A204.1 (cell line): ENCODE results near the gene CCDC30.

Source experiments
- FAIRE-seq: peaks from 2 replicates; lab custom pipeline; 2012; peaks lifted over from hg19 to GRCh38; lab: Jason Lieb, UNC

The CCDC30 gene

DNA sequence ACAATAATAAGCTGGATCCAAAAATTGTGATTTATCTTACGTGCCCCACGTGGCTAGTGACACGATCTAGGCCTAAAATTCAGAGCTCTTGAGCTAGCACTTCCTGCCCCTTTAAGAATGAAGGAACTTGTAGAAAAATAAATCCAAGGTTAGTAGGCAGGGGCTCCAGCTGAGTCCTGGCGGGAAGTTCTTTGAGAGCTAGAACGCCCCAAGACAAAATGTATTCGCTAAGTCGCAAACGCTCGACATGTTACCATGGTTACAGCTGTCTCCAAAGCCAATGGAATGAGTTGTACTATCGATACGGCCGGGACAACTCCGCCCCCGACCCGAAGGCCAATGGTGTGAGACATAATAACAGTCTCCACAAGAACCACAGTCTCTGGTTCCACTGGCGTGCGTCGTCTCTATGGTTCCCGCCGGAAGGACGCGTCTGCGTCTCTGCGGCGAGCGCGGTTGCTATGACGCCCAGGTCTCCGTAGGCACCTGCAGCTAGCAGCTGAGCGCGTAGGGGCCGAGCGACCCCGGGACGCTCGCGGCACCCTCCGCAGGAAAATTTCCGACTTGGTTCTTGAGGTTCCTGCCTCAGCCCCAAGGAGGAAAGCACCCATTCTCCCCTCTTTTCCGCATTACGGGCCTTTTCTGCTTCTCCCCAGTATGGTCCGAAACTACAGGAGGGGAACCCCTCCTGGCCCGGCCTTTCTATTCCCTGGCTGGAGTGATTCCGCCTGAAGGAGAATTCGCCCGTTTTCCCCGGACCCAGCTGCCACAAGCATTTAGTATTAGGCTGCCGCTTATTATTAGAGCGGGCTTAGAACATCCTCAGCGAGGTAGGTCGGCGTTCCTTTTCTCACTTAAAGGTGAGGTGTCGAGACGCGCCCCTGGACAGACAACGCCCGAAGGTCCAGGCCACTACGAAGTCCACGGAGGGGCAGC, at the start of gene CCDC30:
CCDC30 (plus strand) TSS at position 459 of the 936 bp plus-strand sequence. CDS start 17,266 bp downstream, outside the sequence.
- peak; percentile 100 for FAIRE-seq

DNA sequence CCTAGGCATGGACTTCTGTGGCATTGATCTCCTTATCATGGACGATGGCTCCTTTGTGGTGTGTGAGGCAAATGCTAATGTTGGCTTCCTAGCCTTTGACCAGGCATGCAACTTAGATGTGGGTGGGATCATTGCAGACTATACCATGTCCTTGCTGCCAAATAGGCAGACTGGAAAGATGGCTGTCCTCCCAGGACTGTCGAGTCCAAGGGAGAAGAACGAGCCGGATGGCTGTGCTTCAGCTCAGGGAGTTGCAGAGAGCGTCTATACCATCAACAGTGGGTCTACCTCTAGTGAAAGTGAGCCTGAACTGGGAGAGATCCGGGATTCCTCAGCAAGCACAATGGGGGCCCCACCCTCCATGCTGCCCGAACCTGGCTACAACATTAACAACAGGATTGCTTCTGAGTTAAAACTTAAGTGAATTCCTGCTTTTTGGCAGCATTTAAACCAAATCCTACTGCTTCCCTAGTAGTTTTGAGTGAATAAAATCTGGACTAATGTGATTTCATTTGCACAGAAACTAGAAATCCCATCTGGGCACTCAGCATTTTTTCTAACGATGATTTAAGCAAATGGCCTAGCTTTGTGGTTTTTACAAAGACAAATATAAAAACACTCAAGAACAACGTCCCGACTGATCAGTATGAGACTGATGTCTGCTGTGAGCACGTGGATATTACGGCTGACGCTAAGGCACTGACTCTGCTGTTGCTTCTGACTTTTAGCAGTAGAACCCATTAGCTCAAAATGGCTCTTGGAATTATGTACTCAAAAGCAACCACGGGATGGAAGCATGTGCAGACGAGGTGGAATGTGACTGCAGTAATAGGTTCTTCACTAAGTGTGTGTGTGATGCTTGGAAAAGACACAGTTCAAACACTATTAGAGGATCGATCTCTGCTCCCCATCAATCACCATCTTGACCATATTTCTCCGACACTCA, 48.3 kb upstream of the CCDC30 start:
- no peak for FAIRE-seq

GRCh38 chr1:42417166-42417565, 45.9 kb upstream of the CCDC30 start:
- no peak for FAIRE-seq

GRCh38 chr1:42418516-42418915, 44.6 kb upstream of the CCDC30 start:
- no peak for FAIRE-seq

- FAIRE-seq, result no peak
These were observed 43.8 kb upstream of the CCDC30 start for GRCh38 chr1:42419126-42419821.

GRCh38 chr1:42420121-42420520, 43.0 kb upstream of the CCDC30 start:
- FAIRE-seq, result no peak

DNA sequence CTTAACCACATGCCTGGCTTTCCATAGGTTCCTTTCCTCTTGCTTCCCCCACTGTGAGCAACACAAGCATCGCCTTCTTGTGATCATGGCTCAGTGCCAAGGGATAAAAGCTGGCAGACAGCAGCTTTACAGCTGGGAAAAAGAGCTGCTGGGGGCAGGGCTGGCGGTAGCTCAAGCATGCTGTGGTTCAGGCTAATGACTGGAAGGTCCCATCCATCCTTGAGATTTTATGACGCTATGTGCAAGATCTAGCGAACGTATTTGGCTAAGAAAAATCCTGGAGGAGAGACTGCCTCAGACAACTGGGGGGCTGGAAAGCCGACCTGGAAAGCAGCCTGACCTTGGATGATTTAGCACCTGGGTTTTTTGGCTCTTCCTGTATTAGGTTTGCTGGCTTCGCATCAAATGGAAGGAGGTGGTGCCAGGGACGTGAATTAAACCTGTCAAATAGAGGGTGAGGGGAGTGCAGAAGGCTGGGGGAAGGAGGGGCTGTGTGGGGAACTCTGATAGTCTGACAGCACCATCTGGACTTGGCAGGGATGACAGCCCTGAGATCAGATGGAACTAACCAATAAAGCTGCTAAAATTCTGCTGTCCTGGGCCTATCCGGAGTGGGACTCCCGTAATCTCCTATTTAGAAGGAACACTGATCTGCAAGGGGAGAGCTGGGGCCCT, 42.0 kb upstream of the CCDC30 start:
- no peak for FAIRE-seq

DNA sequence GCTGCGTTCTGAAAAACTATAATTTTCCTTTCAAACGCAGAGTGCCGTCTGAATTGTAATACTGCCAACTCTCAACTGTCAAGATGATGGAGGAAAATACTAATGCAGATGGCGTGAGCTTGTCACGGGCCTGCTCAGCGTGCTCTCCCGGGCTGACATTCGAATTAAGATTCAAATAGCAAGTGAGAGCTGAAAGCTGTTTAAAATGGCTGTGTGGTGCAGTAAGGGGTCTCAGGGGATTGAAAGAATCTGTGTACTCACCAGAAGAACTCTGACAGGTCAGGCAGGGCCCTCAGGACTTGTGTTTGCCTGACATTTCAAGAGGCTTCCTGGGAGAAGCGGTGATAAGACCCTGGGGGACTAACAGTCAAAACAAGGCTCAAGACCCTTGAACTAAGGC, 40.3 kb upstream of the CCDC30 start:
- FAIRE-seq, result no peak

GRCh38 chr1:42423681-42424080, 39.4 kb upstream of the CCDC30 start:
- no peak for FAIRE-seq

DNA sequence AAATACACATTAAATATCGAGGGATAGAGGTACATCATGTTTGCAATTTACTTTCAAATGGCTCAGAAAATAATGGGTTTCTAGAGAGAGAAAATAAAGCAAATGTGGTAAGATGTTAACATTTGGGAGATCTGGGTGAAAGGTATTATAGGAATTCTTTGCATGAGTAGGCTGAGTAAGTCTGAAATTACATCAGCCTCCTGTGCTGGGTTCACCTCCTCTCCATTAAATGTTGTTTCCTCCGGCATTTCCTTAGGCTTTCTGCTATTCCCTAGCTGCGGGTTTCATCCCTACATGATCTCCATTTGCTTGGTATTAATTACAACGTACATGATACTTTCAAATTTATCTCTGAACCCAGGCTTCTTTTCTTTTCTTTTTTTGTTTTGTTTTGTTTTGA, 38.9 kb upstream of the CCDC30 start:
- no peak for FAIRE-seq

- no peak for FAIRE-seq
These were observed 35.8 kb upstream of the CCDC30 start for GRCh38 chr1:42427240-42427639.

- FAIRE-seq, result no peak
These were observed 33.5 kb upstream of the CCDC30 start for GRCh38 chr1:42429603-42430002.

DNA sequence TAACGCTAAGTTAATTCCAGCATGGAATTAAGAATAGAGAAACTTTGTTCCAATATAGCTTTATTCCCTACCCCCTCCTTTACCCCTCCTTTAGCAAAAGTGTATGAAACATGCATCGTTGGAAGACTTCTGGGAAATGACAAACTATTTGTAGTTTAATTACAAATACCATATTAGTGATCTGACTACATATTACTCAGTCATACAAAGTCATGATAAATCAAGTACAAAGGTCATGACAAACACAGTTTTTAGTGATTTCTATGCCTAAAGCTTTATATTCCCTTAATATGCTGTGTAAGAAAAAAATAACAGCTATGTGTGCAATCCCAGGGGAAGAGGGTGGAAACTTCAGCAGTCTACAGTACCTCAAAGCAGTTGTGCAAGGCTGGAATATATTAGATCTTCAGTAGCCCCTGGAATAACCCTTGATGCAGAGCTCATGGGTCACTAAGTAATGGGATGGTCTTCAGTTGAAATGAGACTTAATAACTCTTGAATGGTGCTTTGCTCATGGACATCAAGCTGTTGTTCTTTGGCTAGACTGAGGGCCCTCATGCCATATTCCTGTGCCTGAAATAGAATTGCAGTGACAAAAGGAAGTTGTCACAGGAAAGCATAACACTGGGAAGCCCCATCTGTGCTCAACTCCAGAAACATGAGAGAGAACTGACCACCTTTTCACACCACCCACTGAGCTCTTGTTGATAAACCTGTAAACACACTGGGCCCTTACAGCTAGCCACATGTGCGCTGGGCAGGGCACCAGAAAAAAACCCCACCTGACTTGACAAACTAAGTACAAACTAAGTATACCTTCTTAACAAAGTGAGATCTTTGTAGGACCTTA, 32.6 kb upstream of the CCDC30 start:
- no peak for FAIRE-seq

GRCh38 chr1:42431514-42431913, 31.6 kb upstream of the CCDC30 start:
- no peak for FAIRE-seq

- no peak for FAIRE-seq
These were observed 30.4 kb upstream of the CCDC30 start for GRCh38 chr1:42432714-42433113.

GRCh38 chr1:42433369-42433768, 29.7 kb upstream of the CCDC30 start:
- FAIRE-seq, result no peak

- FAIRE-seq, result no peak
These were observed 28.7 kb upstream of the CCDC30 start for GRCh38 chr1:42434340-42434739.

DNA sequence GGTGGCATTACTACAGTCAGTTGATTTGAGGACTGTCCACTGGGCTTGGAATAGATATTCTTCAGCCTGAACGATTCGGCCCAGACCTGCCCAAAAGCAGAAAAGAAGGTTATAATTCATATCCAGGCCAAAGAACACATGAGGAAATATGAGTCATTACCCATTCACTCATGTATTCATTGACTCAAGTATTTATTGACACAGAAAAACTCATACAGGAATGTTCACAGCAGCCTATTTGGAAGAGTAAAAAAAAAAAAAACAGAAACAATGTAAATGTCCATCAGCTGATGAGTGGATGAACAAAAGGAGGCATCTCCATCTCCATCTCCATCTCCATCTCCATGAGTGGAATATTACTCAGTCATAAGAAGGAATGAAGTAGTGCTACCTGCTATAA, 23.1 kb upstream of the CCDC30 start:
- FAIRE-seq, result no peak

- no peak for FAIRE-seq
These were observed 20.4 kb upstream of the CCDC30 start for GRCh38 chr1:42442662-42443061.

GRCh38 chr1:42449256-42449655, 13.8 kb upstream of the CCDC30 start:
- FAIRE-seq, result no peak

- no peak for FAIRE-seq
These were observed 13.0 kb upstream of the CCDC30 start for GRCh38 chr1:42450061-42450460.
